Calu3 (cell line): ENCODE measurements around the gene BANK1. TPM values are rescaled to one million over a fixed set of nuclear protein-coding genes. Genes with fewer than 3 reads are reported as not detected.

Source experiments
- BruUV-seq: library from RNA; stranded (reverse); fragments of 400-500 nt; replicated peaks from 2 replicates; lab custom pipeline; 2021; lab: Mats Ljungman, UMichigan
- CTCF ChIA-PET: fragments of 300-600 bp; sonication (Branson Sonifier 250); formaldehyde crosslinking; loops from one replicate; lab custom pipeline; 2022; ENCODE audit warnings: antibody characterized with exemption; lab: Charles Lee
- DNase-seq: peaks from one replicate; pipeline ENCODE4 v3.0.0; 2022
- H3K27ac Mint-ChIP-seq: one replicate; pipeline ENCODE4 v1.8.0; 2022; ENCODE audit warnings: mixed read lengths; ENCODE audit not compliant: unreplicated experiment
- H3K27me3 Mint-ChIP-seq: one replicate; pipeline ENCODE4 v1.8.0; 2022; ENCODE audit warnings: mixed read lengths; ENCODE audit not compliant: unreplicated experiment
- H3K36me3 Mint-ChIP-seq: one replicate; pipeline ENCODE4 v1.8.0; 2022; ENCODE audit warnings: mild to moderate bottlenecking, moderate library complexity, mixed read lengths; ENCODE audit not compliant: insufficient read depth, unreplicated experiment
- H3K4me1 Mint-ChIP-seq: one replicate; pipeline ENCODE4 v1.8.0; 2022; ENCODE audit warnings: mild to moderate bottlenecking, low read depth, mixed read lengths; ENCODE audit not compliant: unreplicated experiment
- H3K4me3 Mint-ChIP-seq: one replicate; pipeline ENCODE4 v1.8.0; 2022; ENCODE audit warnings: mild to moderate bottlenecking, low read depth, moderate library complexity, mixed read lengths; ENCODE audit not compliant: unreplicated experiment
- H3K9me3 Mint-ChIP-seq: one replicate; pipeline ENCODE4 v1.8.0; 2022; ENCODE audit warnings: low read depth, mixed read lengths; ENCODE audit not compliant: unreplicated experiment
- CTCF ChIP-seq: fragments of 200-600 bp; IDR thresholded peaks from one replicate; pipeline ENCODE4 v1.8.0; 2022; ENCODE audit warnings: antibody characterized with exemption; ENCODE audit not compliant: unreplicated experiment
- intact Hi-C: fragments of 100-400 bp; cut with micrococcal nuclease; formaldehyde crosslinking; loops from one replicate; pipeline ENCODE4 v1.10.0; 2022; ENCODE audit not compliant: unreplicated experiment
- total RNA-seq: library from RNA; stranded (reverse); gene quantifications from 2 replicates; pipeline ENCODE4 v1.2.3, GENCODE V29; 2022

BANK1 gene
- total RNA-seq, 1 experiment from 2014 or later, result 6.4 TPM

DNA sequence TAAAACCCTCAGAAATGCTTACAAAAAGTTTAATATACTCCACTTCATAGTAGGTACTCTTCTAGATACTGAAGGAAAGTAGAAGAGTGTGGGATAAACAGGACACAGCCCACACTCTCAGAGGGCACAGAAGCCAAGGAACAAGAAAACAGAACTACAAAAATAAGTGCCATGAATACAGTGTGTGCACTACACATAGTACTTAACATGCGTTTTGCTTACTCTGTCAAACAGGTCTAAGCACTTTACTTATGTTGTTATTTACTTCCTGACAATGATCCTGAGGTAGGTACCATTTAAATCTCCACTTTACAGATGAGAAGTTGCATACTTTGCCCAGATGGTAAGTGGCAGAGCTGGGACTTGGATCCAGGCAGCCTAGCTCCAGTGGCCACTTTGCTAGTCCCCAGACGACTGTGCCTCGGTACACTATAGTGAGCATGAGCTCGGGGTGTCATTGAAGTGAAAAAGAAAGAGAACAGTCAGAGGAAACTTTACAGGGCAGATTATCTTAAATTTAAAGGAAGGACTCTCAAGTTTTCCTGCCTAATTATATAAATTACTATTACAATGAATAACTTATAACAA lies 120.3 kb downstream of the BANK1 start:
- no peak for TF ChIP-seq CTCF
- Mint-ChIP-seq H3K27me3 (no peaks in the 10 kb centered on the region), H3K9me3 (peaks cover 3% of the 10 kb centered on the region), H3K4me1 (no peaks in the 10 kb centered on the region), H3K4me3 (no peak overlapping the region), H3K27ac (no peak overlapping the region), H3K36me3 (no peaks in the 10 kb centered on the region)
- intact Hi-C loops, result no loop called here
- CTCF ChIA-PET, result no interaction called here
- DNase-seq, result no peak
- BruUV-seq, result no TSS peak

GRCh38 chr4:101911616-101912015 lies 121.1 kb downstream of the BANK1 start:
- Mint-ChIP-seq H3K9me3 (peaks cover 3% of the 10 kb centered on the region), H3K4me3 (no peak overlapping the region), H3K4me1 (no peaks in the 10 kb centered on the region), H3K36me3 (no peaks in the 10 kb centered on the region), H3K27ac (no peak overlapping the region), H3K27me3 (no peaks in the 10 kb centered on the region)
- no peak for DNase-seq
- no peak for TF ChIP-seq CTCF
- CTCF ChIA-PET, result no interaction called here
- no TSS peak for BruUV-seq
- intact Hi-C loops, result no loop called here

GRCh38 chr4:101914761-101915160 lies 124.2 kb downstream of the BANK1 start:
- Mint-ChIP-seq H3K36me3 (no peaks in the 10 kb centered on the region), H3K4me1 (no peaks in the 10 kb centered on the region), H3K4me3 (no peak overlapping the region), H3K27me3 (no peaks in the 10 kb centered on the region), H3K27ac (no peak overlapping the region), H3K9me3 (peaks cover 3% of the 10 kb centered on the region)
- no TSS peak for BruUV-seq
- no peak for TF ChIP-seq CTCF
- intact Hi-C loops, result no loop called here
- no peak for DNase-seq
- CTCF ChIA-PET, result no interaction called here

DNA sequence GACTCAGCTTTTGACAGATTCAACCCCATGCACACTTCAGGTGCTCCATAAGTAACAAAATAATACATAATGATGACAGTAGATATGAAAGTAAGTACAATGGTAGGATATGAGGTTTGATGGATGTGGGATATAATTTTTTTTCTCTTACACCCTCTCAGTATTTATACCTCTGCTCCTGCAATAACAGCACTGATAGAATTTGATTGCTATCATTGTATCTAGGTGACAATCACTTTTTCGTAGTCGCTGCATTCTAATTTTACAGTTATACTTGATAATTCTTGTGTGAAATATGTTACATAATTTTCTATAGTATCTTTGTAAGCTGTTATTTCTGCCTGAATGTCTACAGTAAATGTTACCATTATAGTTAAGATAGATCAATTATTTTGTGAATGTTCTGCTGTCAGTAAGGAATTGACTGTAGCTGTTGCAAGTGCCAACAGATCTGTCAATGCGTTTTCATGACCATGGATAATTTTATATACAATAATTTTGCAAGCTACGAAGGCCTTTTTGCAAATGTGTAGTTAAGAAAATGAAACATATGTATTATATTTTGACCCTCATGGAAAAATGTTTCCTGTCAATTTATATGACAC lies 128.9 kb downstream of the BANK1 start:
- CTCF ChIA-PET, result no interaction called here
- H3K4me1 Mint-ChIP-seq, result no peaks in the 10 kb centered on the region
- no peak overlapping the region for H3K27ac Mint-ChIP-seq
- H3K9me3 Mint-ChIP-seq, result no peaks in the 10 kb centered on the region
- H3K36me3 Mint-ChIP-seq, result no peaks in the 10 kb centered on the region
- H3K27me3 Mint-ChIP-seq, result no peaks in the 10 kb centered on the region
- no TSS peak for BruUV-seq
- no peak for TF ChIP-seq CTCF
- intact Hi-C loops, result no loop called here
- no peak overlapping the region for H3K4me3 Mint-ChIP-seq
- no peak for DNase-seq
